Esophagus squamous epithelium (tissue), 5 donors: ENCODE measurements around the gene CXXC1. TPM values are rescaled to one million over a fixed set of nuclear protein-coding genes. Genes with fewer than 3 reads are reported as not detected.

ENCODE experiments used
- DNase-seq: peaks from one replicate; lab custom pipeline; 2025; lab: John Stamatoyannopoulos, UW
- H3K27ac ChIP-seq, 4 donors: fragments of 200-600 bp; sonication (generic); one replicate each; pipeline ENCODE4 v1.5.1; 2016 to 2019; ENCODE audit warnings: mild to moderate bottlenecking in 1 of 4
- H3K27me3 ChIP-seq, 4 donors: fragments of 200-600 bp; sonication (generic); 1 replicate in 3 of 4; 2 replicates in 1 of 4; pipeline versions ENCODE4 v1.5.1 to v1.6.0; 2017 to 2021; ENCODE audit warnings: antibody characterized with exemption in 1 of 4
- H3K36me3 ChIP-seq, 3 donors: fragments of 200-600 bp; sonication (generic); one replicate each; pipeline ENCODE4 v1.5.1; 2016 to 2019
- H3K4me1 ChIP-seq, 3 donors: fragments of 200-600 bp; sonication (generic); one replicate each; pipeline ENCODE4 v1.5.1; 2017 to 2019
- H3K4me3 ChIP-seq, 4 donors: fragments of 200-600 bp; sonication (generic); 1 replicate in 3 of 4; 2 replicates in 1 of 4; pipeline ENCODE4 v1.5.1; 2016 to 2019; ENCODE audit warnings: mild to moderate bottlenecking in 2 of 4, moderate library complexity in 1 of 4
- H3K9me3 ChIP-seq, 3 donors: fragments of 200-600 bp; sonication (generic); one replicate each; pipeline ENCODE4 v1.5.1; 2016 to 2019
- CTCF ChIP-seq, 6 experiments: fragments of 450-650 bp in 4 of 6; fragments of 200-600 bp in 2 of 6; sonication (generic) in 2 of 6; IDR thresholded peaks; one replicate each; pipeline ENCODE4 v1.5.1; 2016 to 2019; ENCODE audit warnings: antibody characterized with exemption in 6 of 6, mild to moderate bottlenecking in 4 of 6, moderate library complexity in 4 of 6
- POLR2A ChIP-seq, 4 donors: fragments of 450-650 bp; IDR thresholded peaks; one replicate each; pipeline ENCODE4 v1.6.1; 2017; ENCODE audit warnings: antibody characterized with exemption in 4 of 4, mild to moderate bottlenecking in 4 of 4, moderate library complexity in 3 of 4
- WGBS, 2 donors: methylation state at CpG; one replicate each; pipeline ENCODE4 v1.1.5; 2018; 5-methylcytosine and 5-hydroxymethylcytosine counted together
- intact Hi-C: fragments of 100-400 bp; cut with DNase I; formaldehyde crosslinking; loops from one replicate; pipeline ENCODE4 v1.15.0; 2022
- total RNA-seq, 4 donors: library from RNA; depleted of rRNA; stranded (reverse); fragments of >200 nt; gene quantifications; one replicate each; pipeline ENCODE4 v1.1.0, GENCODE V29; 2016
- donor health status: DM: yes; HTN: yes; CAD: no.

Gene CXXC1
- total RNA-seq, 4 donors from 2014 or later = 42.0 to 58.9 (median 53.9) TPM

- DNase-seq = no peak
- Histone ChIP-seq H3K9me3 (no peaks in the 10 kb centered on the region), H3K27ac (peak overlapping the region; percentile 85 to 93 (median 90)), H3K27me3 (no peaks in the 10 kb centered on the region), H3K36me3 (peaks cover 0 to 41% (median 17%) of the 10 kb centered on the region in 3 donors), H3K4me1 (peaks cover 12 to 54% (median 22%) of the 10 kb centered on the region in 3 donors), H3K4me3 (peak overlapping the region; percentile 80 to 89 (median 85))
- 17 to 21% methylated on average over 22 to 23 of the region's 23 CpGs for WGBS, 2 donors
- intact Hi-C loops = no loop called here
- TF ChIP-seq POLR2A (IDR thresholded peaks at IDR 0.05) (peak in 1 of 4 donors; percentile 28), CTCF (IDR thresholded peaks at IDR 0.05) (no peak)
Measured at GRCh38 chr18:50286391-50287027, 983 bp downstream of the CXXC1 start.

- WGBS, 2 donors = 93 to 99% methylated on average over 20 to 23 of the region's 24 CpGs
- intact Hi-C loops = no loop called here
- Histone ChIP-seq H3K4me1 (peaks cover 12 to 56% (median 23%) of the 10 kb centered on the region in 3 donors), H3K36me3 (peaks cover 0 to 41% (median 17%) of the 10 kb centered on the region in 3 donors), H3K9me3 (no peaks in the 10 kb centered on the region), H3K27me3 (no peaks in the 10 kb centered on the region), H3K27ac (peak overlapping the region in 3 of 4 donors; percentile 85 to 93 (median 87)), H3K4me3 (no peak overlapping the region)
- no peak for DNase-seq
- TF ChIP-seq POLR2A (IDR thresholded peaks at IDR 0.05) (no peak), CTCF (IDR thresholded peaks at IDR 0.05) (no peak)
Measured at GRCh38 chr18:50285631-50286321, 1.7 kb downstream of the CXXC1 start.

- intact Hi-C loops = no loop called here
- Histone ChIP-seq H3K4me3 (no peak overlapping the region), H3K27me3 (no peaks in the 10 kb centered on the region), H3K9me3 (no peaks in the 10 kb centered on the region), H3K4me1 (peaks cover 19 to 63% (median 30%) of the 10 kb centered on the region in 3 donors), H3K27ac (peak overlapping the region; percentile 56 to 69 (median 59)), H3K36me3 (peaks cover 0 to 41% (median 17%) of the 10 kb centered on the region in 3 donors)
- no peak for DNase-seq
- WGBS, 2 donors = 77 to 100% methylated on average over 1 to 4 of the region's 13 CpGs
- TF ChIP-seq CTCF (IDR thresholded peaks at IDR 0.05) = no peak
- TF ChIP-seq POLR2A (IDR thresholded peaks at IDR 0.05) = no peak
Measured at GRCh38 chr18:50285071-50285470, 2.4 kb downstream of the CXXC1 start.

GRCh38 chr18:50284255-50284885 is 3.1 kb downstream of the CXXC1 start:
- Histone ChIP-seq H3K4me1 (peaks cover 25 to 70% (median 35%) of the 10 kb centered on the region in 3 donors), H3K9me3 (no peaks in the 10 kb centered on the region), H3K4me3 (no peak overlapping the region), H3K27ac (peak overlapping the region; percentile 56 to 69 (median 59)), H3K36me3 (peaks cover 0 to 46% (median 17%) of the 10 kb centered on the region in 3 donors), H3K27me3 (no peaks in the 10 kb centered on the region)
- no peak for TF ChIP-seq CTCF (IDR thresholded peaks at IDR 0.05)
- TF ChIP-seq POLR2A (IDR thresholded peaks at IDR 0.05) = no peak
- WGBS, 2 donors = 71 to 82% methylated on average over 15 of the region's 15 CpGs
- DNase-seq = no peak
- intact Hi-C loops = no loop called here
